K562 treated with DMSO at 1 percent for 24 hours (cell line): ENCODE data around the gene EPRS1. TPM values are rescaled to one million over a fixed set of nuclear protein-coding genes. Genes with fewer than 3 reads are reported as not detected.

Experiments used
- total RNA-seq: library from RNA; unstranded; fragments of 300-600 nt; gene quantifications from 2 replicates; pipeline ENCODE4 v1.2.3, GENCODE V29; 2022; ENCODE audit warnings: low read depth; ENCODE audit not compliant: insufficient read depth

The EPRS1 gene
- 145 and 165 TPM in 2 replicates for total RNA-seq

DNA sequence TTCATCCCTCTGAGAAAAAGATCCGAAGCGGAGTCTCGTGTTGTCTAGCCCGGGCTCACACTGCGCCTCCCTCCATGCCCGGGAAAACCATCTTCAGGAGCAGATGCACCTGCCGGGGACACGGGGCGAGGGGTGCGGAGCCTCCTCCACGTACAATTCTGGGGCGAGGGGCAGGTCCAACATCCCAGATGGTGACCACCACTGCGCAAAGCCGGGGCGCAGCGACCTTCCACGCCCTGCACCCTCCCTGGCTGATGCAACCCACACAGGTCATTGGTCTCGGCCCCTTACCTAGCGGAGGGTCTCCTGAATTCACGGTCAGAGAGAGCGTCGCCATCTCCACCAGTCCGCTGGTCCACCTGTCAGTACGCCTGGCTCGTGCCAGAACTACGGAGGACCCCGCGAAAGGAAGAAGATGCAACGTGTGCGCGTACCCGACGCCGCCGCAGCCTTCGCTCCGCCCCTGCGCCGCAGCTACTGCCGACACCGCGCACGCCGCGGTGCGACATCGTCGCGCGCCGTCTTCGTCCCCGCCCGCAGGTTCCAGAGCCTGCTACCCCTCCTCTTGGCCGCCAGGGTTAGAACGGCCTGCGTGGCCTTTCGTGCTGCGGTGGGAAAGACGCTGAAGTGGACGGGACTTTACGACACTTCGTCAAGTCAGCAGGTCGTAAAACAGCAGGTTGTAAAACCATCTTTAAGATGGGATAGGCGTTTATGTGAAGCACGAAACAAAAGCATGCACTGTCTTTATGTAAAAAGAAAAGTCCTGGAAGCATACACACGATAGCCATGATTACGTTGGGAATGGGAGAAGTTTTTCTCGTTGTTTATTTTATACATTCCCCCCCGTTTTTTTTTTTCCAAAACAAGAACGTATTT, at the start of gene EPRS1:
Gene EPRS1, minus strand, starts transcription at position 454 of the 879 bp plus-strand sequence. Its CDS starts 117 bp downstream, at position 337.

DNA sequence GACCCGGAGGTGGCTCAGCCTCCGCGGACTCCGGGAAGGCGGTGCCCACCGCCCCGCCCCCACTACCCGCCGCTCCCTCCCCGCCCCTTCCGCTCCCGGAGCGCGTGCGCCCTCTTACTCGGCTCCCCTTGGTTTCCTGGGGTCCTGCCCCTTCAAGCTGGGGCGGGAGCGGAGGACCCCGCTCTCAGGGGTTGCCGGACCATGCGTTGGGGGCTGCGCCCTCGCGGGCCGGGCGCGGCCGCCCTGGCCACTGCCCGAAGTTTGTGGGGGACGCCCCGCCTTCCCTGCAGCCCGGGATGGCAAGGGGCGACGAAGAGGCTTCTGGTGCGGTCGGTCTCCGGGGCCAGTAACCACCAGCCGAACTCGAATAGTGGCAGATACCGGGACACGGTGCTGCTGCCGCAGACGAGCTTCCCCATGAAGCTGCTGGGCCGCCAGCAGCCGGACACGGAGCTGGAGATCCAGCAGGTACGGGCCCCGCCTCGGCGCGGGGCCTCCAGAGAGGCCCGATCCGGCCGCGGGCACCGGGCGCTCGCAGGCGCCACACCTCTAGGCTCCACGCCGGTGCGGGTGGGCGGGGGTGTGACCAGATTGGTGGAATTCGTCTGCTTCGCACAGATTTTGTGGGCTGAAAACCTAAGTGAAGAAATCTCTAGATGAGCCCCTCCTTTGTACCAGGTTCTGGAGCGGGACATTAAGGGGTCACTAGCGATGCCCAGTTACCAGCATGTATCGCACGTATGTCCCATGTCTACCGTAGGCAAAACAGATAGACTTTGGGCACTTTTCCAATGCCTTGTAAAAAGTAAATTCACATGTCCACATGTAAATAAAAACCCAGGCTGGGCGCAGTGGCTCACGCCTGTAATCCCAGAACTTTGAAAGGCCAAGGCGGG, 48.0 kb upstream of the EPRS1 start, which contains the start of gene IARS2:
Gene IARS2, plus strand, starts transcription at position 117 of the 896 bp plus-strand sequence. Its CDS starts 85 bp downstream, at position 202.

DNA sequence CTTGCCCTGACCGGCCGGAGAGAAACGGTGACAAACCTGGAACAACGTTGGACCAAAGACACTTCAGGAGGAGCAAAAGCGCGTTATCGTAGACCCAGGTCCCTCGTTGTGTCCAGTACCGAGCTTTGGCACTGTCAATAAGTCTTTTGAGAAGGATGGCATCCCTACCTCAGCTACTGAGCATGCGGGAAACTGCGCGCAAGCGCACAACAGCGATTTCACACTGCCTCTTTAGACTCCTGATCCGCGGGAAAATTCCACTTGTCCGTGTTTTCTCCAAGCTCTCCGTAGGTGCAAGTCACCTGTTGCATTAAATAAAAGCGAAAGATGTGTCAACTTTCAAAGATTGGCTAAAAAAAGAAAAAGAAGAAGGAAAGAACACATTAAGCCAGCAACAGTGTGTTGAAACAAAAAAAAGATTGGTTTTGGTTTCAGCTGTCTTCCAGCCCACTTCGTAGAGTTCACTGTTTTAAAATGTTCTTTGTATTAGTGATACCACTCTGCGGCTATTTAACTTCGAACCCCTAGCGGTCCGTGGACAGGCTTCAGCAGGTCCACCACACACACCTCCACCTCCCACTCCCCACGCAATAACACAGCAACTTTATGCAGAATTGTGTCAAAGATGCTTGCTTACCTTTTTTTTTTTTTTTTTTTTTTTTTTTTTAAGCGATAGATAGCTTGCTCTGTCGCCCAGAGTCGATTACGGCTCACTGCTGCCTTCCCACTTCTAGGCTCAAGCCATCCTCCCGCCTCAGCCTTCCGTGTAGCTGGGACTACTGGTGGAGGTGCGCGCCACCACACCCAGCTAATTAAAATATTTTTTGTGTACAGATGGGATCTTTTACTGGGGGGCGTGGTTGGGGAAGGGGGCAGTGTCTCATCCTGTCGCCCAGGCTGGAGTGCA, 43.6 kb upstream of the EPRS1 start, which contains the start of gene BPNT1:
Gene BPNT1, minus strand, starts transcription at position 139 of the 907 bp plus-strand sequence. CDS start 9,942 bp downstream, outside the sequence.

Other genes with a start within 250 kb of the EPRS1 start
- gene SLC30A10, start 117.9 kb downstream of the EPRS1 start, total RNA-seq = 2.7 and 3.1 TPM in 2 replicates
- gene BPNT1, start 43.3 kb upstream of the EPRS1 start, total RNA-seq = 38.2 and 48.0 TPM in 2 replicates
- 53.8 and 59.2 TPM in 2 replicates for gene IARS2, start 47.6 kb upstream of the EPRS1 start, total RNA-seq
- gene RAB3GAP2, start 225.9 kb upstream of the EPRS1 start, total RNA-seq = 14.1 and 18.4 TPM in 2 replicates